GM12878 (cell line): Measurements from ENCODE around the gene FLAD1. TPM values are rescaled to one million over a fixed set of nuclear protein-coding genes. Genes with fewer than 3 reads are reported as not detected.

Source experiments
- ATAC-seq: fragments of 200-7000 bp; cut with Tn5 transposase; 3 replicates; pipeline ENCODE4 v1.9.1; 2020; ENCODE audit warnings: mild to moderate bottlenecking, moderate library complexity
- BruUV-seq: library from RNA; stranded (reverse); fragments of 400-500 nt; replicated peaks from 2 replicates; lab custom pipeline; 2021; lab: Mats Ljungman, UMichigan
- CTCF ChIA-PET: fragments of 300-600 bp; sonication (Branson Sonifier 250); formaldehyde crosslinking; extraction: SDS; loops from one replicate; lab custom pipeline; 2021; ENCODE audit warnings: inconsistent platforms; lab: Yijun Ruan, JAX
- POLR2A ChIA-PET: fragments of 350-600 bp; formaldehyde crosslinking; extraction: SDS; loops from one replicate; lab custom pipeline; 2021; ENCODE audit warnings: inconsistent platforms; lab: Charles Lee
- RAD21 ChIA-PET: fragments of 300-600 bp; sonication (Branson Sonifier 250); formaldehyde crosslinking; loops from one replicate; lab custom pipeline; 2023; ENCODE audit warnings: antibody characterized with exemption; ENCODE audit not compliant: unreplicated experiment; lab: Charles Lee
- SMC1A ChIA-PET: fragments of 300-600 bp; sonication (Branson Sonifier 250); formaldehyde crosslinking; loops from one replicate; lab custom pipeline; 2023; ENCODE audit not compliant: unreplicated experiment, uncharacterized antibody; lab: Charles Lee
- DNase-seq: peaks from one replicate; pipeline ENCODE4 v3.0.0-alpha.2; 2011; ENCODE audit warnings: low read depth, low spot score
- FAIRE-seq: peaks from 3 replicates; lab custom pipeline; 2011; peaks lifted over from hg19 to GRCh38; lab: Jason Lieb, UNC
- H2AFZ ChIP-seq: 2 replicates; pipeline ENCODE4 v1.6.0; 2011; ENCODE audit warnings: low read depth, low read length, control low read depth; ENCODE audit not compliant: control insufficient read depth
- H3K27ac ChIP-seq: 2 replicates; pipeline ENCODE4 v1.5.1; 2011; ENCODE audit warnings: control low read depth; ENCODE audit not compliant: control insufficient read depth, insufficient read depth
- H3K27me3 ChIP-seq, 2 experiments: replicated peaks in 1 of 2; 2 replicates each; pipeline versions ENCODE4 v1.6.0 to v1.6.1; 2011; ENCODE audit warnings: low read length in 1 of 2; ENCODE audit not compliant: control insufficient read depth in 2 of 2, insufficient read depth in 2 of 2
- H3K36me3 ChIP-seq, 2 experiments: 2 replicates each; pipeline ENCODE4 v1.5.1; 2011; ENCODE audit warnings: low read length in 1 of 2; ENCODE audit not compliant: control insufficient read depth in 2 of 2, insufficient read depth in 2 of 2
- H3K4me1 ChIP-seq: 2 replicates; pipeline ENCODE4 v1.6.1; 2011; ENCODE audit warnings: mild to moderate bottlenecking, low read length, moderate library complexity, mixed read lengths; ENCODE audit not compliant: control insufficient read depth, insufficient read depth
- H3K4me2 ChIP-seq: 2 replicates; pipeline ENCODE4 v1.6.0; 2011; ENCODE audit warnings: control low read depth; ENCODE audit not compliant: control insufficient read depth, insufficient read depth
- H3K4me3 ChIP-seq: fragments of 200-600 bp; sonication (generic); 2 replicates; pipeline ENCODE4 v1.5.1; 2016
- H3K79me2 ChIP-seq: 2 replicates; pipeline ENCODE4 v1.6.0; 2011; ENCODE audit warnings: low read length; ENCODE audit not compliant: control insufficient read depth, insufficient read depth
- H3K9ac ChIP-seq: 2 replicates; pipeline ENCODE4 v1.8.0; 2011; ENCODE audit warnings: low read length, control low read depth, mixed read lengths; ENCODE audit not compliant: control insufficient read depth, insufficient read depth
- H3K9me3 ChIP-seq: replicated peaks from 3 replicates; pipeline ENCODE4 v1.5.1; 2011; ENCODE audit warnings: mild to moderate bottlenecking, low read length; ENCODE audit not compliant: control insufficient read depth, insufficient read depth
- H4K20me1 ChIP-seq: 2 replicates; pipeline ENCODE4 v1.6.0; 2011; ENCODE audit not compliant: control insufficient read depth, insufficient read depth
- ASH2L ChIP-seq: fragments of 300-600, 200-600 bp; sonication (generic); IDR thresholded peaks from 2 replicates; pipeline ENCODE4 v1.6.1; 2017; ENCODE audit warnings: low read depth, mild to moderate bottlenecking, borderline replicate concordance
- CBX5 ChIP-seq: sonication (generic); IDR thresholded peaks from 2 replicates; pipeline ENCODE4 v1.6.1; 2016; ENCODE audit warnings: low read depth, moderate library complexity, mild to moderate bottlenecking, inconsistent platforms
- CREM ChIP-seq: IDR thresholded peaks from 2 replicates; pipeline ENCODE4 v1.6.1; 2014; ENCODE audit warnings: antibody characterized with exemption, low read depth
- POLR2AphosphoS5 ChIP-seq: IDR thresholded peaks from 2 replicates; pipeline ENCODE4 v1.6.1; 2011; ENCODE audit warnings: mild to moderate bottlenecking, low read length, inconsistent platforms
- SIX5 ChIP-seq: IDR thresholded peaks from 2 replicates; pipeline ENCODE4 v1.6.1; 2011; ENCODE audit warnings: mild to moderate bottlenecking, low read depth, low read length, moderate library complexity; ENCODE audit not compliant: severe bottlenecking
- ZNF207 ChIP-seq: fragments of 450-650 bp; IDR thresholded peaks from 2 replicates; pipeline ENCODE4 v1.6.1; 2014; ENCODE audit warnings: antibody characterized with exemption, mild to moderate bottlenecking, borderline replicate concordance
- WGBS: methylation state at CpG from one replicate; pipeline ENCODE4 v1.1.6; 2016; ENCODE audit warnings: low lambda C conversion rate; ENCODE audit not compliant: insufficient replicate concordance, insufficient coverage; ENCODE audit errors: missing lambda C conversion rate; 5-methylcytosine and 5-hydroxymethylcytosine counted together
- in situ Hi-C: fragments of 300-500 bp; cut with MboI; formaldehyde crosslinking; loops from 9 replicates; pipeline ENCODE4 v1.14.3; 2018; ENCODE audit warnings: mixed read lengths
- intact Hi-C: fragments of 100-400 bp; cut with micrococcal nuclease; formaldehyde crosslinking; loops from one replicate; pipeline ENCODE4 v1.14.2; 2022; ENCODE audit not compliant: unreplicated experiment
- polyA plus RNA-seq, 11 experiments: library from polyadenylated mRNA; depleted of rRNA in 4 of 11; unstranded in 6 of 11; stranded (reverse) in 5 of 11; fragments of >200 nt; fragmentation: Nextera tagmentation in 4 of 11; fragmentation: Illumina TruSeq in 1 of 11; extraction: Ambion mirVana in 4 of 11; extraction: Trizol in 1 of 11; gene quantifications; 1 replicate in 1 of 11; 2 replicates in 10 of 11; pipeline versions ENCODE4 v1.2.1 to v1.2.3, GENCODE V29; 2011 to 2016; ENCODE audit warnings: inconsistent platforms in 2 of 11, missing spikeins in 2 of 11, low read depth in 1 of 11
- total RNA-seq, 4 experiments: library from RNA; depleted of rRNA in 3 of 4; stranded (reverse); fragments of >200 nt in 3 of 4; fragmentation: Illumina TruSeq in 1 of 4; extraction: Trizol in 1 of 4; gene quantifications; 2 replicates each; pipeline versions ENCODE4 v1.2.1 to v1.2.3, GENCODE V29; 2013 to 2021
- TF ChIP-seq, protein P1 (sequence below): fragments of 450-650 bp; IDR thresholded peaks from 2 replicates; pipeline ENCODE4 v1.6.1; 2018; ENCODE audit warnings: mild to moderate bottlenecking, low read depth, moderate library complexity; ENCODE audit not compliant: partially characterized antibody
- TF ChIP-seq, protein P2 (sequence below): fragments of 450-650 bp; IDR thresholded peaks from 2 replicates; pipeline ENCODE4 v1.6.1; 2017; ENCODE audit warnings: mild to moderate bottlenecking, moderate library complexity
- TF ChIP-seq, protein P3 (sequence below): fragments of 450-650 bp; IDR thresholded peaks from 2 replicates; pipeline ENCODE4 v1.6.1; 2016; ENCODE audit warnings: mild to moderate bottlenecking, moderate library complexity, borderline replicate concordance

The FLAD1 gene
- total and polyA plus RNA-seq, 10 of the 15 experiments (the other 5 are each of a cell fraction or from before 2014, with no cell fraction given): 22.9 to 93.4 (median 56.6) TPM

DNA sequence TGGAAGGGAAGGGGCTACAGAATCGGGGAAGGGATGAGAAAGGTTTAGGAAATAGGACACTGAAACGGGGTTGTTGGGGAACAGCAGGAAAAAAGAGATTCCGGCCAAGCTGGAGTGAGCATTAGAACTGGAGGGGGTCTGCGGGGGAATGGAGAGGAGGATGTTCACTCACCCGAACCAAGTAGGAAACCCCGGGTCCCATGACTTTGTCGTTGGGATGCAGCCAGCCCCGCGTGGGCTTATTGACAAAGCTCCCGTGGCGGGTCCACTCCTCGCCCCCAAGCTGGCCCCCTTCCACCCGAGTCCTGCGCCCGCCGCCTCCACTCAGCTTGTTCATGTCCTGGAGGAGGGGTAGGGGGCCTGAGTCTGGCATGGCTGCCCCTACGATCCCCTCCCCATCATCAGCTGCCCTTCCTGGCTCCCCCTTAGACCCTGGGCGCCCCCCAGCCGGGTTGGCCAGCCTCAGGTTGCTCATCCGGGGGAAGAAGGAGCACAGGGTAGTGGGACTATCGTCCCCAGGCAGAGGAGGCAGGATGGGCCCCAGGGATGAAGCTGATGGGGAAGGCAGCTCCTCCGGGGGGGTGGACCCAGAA lies 13.2 kb upstream of the FLAD1 start:
- Histone ChIP-seq H3K27me3 (no peaks in the 10 kb centered on the region), H3K79me2 (peaks cover 43% of the 10 kb centered on the region), H3K27ac (peak overlapping the region; percentile 39), H4K20me1 (no peaks in the 10 kb centered on the region), H3K9ac (peak overlapping the region; percentile 10; the same call in 1 of the 2 replicates), H3K4me2 (peak overlapping the region; percentile 74; the same call in 1 of the 2 replicates), H3K36me3 (peaks cover 10 to 12% of the 10 kb centered on the region in 2 experiments; a peak in 3 of 4 replicates), H3K4me1 (peaks cover 22% of the 10 kb centered on the region), H3K4me3 (peak overlapping the region; percentile 63), H2AFZ (no peak overlapping the region), H3K9me3 (no peaks in the 10 kb centered on the region)
- ATAC-seq (no peak), DNase-seq (no peak), FAIRE-seq (no peak)
- intact Hi-C loops (loop anchor here (5.0 kb wide), 1 partner anchor 92 kb away; the partner anchor contains the start of gene EFNA4), in situ Hi-C loops (no loop called here)
- no TSS peak for BruUV-seq
- WGBS: 68% methylated on average over 22 of the region's 22 CpGs
- ChIA-PET CTCF (interaction anchor here (1.0 to 20.6 kb wide), 11 partner anchors 8 to 203 kb away, joined by 3 to 226 read pairs (median 4); partner anchors contain the start of genes ADAM15, KRTCAP2, LENEP and PBXIP1), POLR2A (interaction anchor here (0.6 to 9.8 kb wide), 13 partner anchors 9 to 1047 kb away, joined by 3 to 140 read pairs (median 5); partner anchors contain the start of genes FLAD1, PBXIP1, PMVK and PYGO2), SMC1A (interaction anchor here (0.9 to 3.2 kb wide), 7 partner anchors 9 to 410 kb away, joined by 3 to 21 read pairs (median 5); partner anchors contain the start of genes PBXIP1 and PYGO2), RAD21 (interaction anchor here (0.9 to 2.8 kb wide), 12 partner anchors 9 to 115 kb away, joined by 3 to 20 read pairs (median 4); partner anchors contain the start of genes PBXIP1 and PYGO2)
- TF ChIP-seq CBX5: no peak
- no peak for TF ChIP-seq ZNF207
- TF ChIP-seq, protein P1, sequence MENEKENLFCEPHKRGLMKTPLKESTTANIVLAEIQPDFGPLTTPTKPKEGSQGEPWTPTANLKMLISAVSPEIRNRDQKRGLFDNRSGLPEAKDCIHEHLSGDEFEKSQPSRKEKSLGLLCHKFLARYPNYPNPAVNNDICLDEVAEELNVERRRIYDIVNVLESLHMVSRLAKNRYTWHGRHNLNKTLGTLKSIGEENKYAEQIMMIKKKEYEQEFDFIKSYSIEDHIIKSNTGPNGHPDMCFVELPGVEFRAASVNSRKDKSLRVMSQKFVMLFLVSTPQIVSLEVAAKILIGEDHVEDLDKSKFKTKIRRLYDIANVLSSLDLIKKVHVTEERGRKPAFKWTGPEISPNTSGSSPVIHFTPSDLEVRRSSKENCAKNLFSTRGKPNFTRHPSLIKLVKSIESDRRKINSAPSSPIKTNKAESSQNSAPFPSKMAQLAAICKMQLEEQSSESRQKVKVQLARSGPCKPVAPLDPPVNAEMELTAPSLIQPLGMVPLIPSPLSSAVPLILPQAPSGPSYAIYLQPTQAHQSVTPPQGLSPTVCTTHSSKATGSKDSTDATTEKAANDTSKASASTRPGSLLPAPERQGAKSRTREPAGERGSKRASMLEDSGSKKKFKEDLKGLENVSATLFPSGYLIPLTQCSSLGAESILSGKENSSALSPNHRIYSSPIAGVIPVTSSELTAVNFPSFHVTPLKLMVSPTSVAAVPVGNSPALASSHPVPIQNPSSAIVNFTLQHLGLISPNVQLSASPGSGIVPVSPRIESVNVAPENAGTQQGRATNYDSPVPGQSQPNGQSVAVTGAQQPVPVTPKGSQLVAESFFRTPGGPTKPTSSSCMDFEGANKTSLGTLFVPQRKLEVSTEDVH: no peak
- TF ChIP-seq, protein P2, sequence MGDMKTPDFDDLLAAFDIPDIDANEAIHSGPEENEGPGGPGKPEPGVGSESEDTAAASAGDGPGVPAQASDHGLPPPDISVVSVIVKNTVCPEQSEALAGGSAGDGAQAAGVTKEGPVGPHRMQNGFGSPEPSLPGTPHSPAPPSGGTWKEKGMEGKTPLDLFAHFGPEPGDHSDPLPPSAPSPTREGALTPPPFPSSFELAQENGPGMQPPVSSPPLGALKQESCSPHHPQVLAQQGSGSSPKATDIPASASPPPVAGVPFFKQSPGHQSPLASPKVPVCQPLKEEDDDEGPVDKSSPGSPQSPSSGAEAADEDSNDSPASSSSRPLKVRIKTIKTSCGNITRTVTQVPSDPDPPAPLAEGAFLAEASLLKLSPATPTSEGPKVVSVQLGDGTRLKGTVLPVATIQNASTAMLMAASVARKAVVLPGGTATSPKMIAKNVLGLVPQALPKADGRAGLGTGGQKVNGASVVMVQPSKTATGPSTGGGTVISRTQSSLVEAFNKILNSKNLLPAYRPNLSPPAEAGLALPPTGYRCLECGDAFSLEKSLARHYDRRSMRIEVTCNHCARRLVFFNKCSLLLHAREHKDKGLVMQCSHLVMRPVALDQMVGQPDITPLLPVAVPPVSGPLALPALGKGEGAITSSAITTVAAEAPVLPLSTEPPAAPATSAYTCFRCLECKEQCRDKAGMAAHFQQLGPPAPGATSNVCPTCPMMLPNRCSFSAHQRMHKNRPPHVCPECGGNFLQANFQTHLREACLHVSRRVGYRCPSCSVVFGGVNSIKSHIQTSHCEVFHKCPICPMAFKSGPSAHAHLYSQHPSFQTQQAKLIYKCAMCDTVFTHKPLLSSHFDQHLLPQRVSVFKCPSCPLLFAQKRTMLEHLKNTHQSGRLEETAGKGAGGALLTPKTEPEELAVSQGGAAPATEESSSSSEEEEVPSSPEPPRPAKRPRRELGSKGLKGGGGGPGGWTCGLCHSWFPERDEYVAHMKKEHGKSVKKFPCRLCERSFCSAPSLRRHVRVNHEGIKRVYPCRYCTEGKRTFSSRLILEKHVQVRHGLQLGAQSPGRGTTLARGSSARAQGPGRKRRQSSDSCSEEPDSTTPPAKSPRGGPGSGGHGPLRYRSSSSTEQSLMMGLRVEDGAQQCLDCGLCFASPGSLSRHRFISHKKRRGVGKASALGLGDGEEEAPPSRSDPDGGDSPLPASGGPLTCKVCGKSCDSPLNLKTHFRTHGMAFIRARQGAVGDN: no peak
- no peak for TF ChIP-seq CREM
- no peak for TF ChIP-seq POLR2AphosphoS5
- no peak for TF ChIP-seq ASH2L
- TF ChIP-seq, protein P3, sequence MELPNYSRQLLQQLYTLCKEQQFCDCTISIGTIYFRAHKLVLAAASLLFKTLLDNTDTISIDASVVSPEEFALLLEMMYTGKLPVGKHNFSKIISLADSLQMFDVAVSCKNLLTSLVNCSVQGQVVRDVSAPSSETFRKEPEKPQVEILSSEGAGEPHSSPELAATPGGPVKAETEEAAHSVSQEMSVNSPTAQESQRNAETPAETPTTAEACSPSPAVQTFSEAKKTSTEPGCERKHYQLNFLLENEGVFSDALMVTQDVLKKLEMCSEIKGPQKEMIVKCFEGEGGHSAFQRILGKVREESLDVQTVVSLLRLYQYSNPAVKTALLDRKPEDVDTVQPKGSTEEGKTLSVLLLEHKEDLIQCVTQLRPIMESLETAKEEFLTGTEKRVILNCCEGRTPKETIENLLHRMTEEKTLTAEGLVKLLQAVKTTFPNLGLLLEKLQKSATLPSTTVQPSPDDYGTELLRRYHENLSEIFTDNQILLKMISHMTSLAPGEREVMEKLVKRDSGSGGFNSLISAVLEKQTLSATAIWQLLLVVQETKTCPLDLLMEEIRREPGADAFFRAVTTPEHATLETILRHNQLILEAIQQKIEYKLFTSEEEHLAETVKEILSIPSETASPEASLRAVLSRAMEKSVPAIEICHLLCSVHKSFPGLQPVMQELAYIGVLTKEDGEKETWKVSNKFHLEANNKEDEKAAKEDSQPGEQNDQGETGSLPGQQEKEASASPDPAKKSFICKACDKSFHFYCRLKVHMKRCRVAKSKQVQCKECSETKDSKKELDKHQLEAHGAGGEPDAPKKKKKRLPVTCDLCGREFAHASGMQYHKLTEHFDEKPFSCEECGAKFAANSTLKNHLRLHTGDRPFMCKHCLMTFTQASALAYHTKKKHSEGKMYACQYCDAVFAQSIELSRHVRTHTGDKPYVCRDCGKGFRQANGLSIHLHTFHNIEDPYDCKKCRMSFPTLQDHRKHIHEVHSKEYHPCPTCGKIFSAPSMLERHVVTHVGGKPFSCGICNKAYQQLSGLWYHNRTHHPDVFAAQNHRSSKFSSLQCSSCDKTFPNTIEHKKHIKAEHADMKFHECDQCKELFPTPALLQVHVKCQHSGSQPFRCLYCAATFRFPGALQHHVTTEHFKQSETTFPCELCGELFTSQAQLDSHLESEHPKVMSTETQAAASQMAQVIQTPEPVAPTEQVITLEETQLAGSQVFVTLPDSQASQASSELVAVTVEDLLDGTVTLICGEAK: no peak
- TF ChIP-seq SIX5: no peak
